Left renal cortex interstitium (tissue), 4 donors: Measurements from ENCODE around the gene GRM8. TPM values are rescaled to one million over a fixed set of nuclear protein-coding genes. Genes with fewer than 3 reads are reported as not detected.

ENCODE experiments used
- DNase-seq, 4 donors: peaks; one replicate each; pipeline ENCODE4 v3.0.0-alpha.2; 2013; ENCODE audit warnings: low read depth in 4 of 4, low spot score in 2 of 4, missing footprints in 1 of 4
- polyA plus RNA-seq, 4 donors: library from polyadenylated mRNA; unstranded; fragments of 120-200 nt; gene quantifications; one replicate each; pipeline ENCODE4 v1.2.1, GENCODE V29; 2013; ENCODE audit not compliant: insufficient read length in 4 of 4

The GRM8 gene
- polyA plus RNA-seq, 4 donors = 7.4 to 8.4 (median 7.7) TPM

DNA sequence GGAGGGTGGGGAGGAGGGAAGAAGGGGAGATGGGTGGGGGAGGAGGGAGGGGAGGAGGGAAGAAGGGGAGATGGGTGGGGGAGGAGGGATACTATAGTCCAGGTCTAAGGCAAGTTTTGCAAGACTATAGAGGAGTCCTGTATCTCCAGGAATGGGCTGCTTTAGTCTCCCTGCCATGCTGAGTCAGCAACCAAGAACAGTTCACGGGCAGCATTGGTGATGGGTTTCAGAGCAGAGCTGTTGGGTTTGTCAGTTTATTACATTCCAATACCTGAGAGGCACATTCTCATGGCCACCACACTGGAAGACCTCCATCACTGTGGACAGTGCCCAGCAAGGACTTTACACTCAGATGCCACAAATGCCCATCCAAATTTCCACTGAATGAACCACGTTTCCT lies 212.7 kb downstream of the GRM8 start:
- DNase-seq = no peak

- DNase-seq = no peak
These were observed 213.2 kb downstream of the GRM8 start for GRCh38 chr7:127039541-127039940.

DNA sequence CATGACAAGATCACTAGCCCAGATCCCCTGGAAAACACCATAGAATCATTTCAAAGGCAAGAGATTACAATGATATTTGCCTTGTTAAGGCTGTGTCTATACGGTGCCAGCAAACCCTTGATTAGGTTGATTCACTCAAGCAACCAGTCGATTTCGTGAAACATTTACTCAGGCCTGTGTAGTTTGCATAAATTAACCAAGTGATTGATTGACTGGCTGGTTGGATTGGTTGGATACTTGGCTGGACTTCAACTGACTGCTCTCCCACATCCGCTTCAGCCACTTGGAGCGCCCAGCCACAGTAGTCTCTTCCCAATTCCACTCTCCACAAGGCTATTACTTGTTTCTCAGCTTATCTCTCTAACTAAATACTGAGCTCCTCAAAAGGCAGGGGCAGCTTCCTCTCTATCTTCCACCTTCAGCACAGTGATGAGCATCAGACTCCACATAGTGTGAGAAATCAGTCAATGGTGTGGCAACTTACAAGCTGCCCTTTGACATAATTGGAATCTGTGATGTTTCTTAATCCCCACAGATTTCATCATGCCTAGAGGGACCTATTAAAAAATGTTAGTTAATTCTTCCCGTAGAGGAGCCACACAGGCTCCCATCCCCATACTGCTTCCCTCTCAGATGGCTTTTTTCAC lies 217.4 kb downstream of the GRM8 start:
- peak in 3 of 4 donors; percentile 5 to 38 (median 16) for DNase-seq

DNA sequence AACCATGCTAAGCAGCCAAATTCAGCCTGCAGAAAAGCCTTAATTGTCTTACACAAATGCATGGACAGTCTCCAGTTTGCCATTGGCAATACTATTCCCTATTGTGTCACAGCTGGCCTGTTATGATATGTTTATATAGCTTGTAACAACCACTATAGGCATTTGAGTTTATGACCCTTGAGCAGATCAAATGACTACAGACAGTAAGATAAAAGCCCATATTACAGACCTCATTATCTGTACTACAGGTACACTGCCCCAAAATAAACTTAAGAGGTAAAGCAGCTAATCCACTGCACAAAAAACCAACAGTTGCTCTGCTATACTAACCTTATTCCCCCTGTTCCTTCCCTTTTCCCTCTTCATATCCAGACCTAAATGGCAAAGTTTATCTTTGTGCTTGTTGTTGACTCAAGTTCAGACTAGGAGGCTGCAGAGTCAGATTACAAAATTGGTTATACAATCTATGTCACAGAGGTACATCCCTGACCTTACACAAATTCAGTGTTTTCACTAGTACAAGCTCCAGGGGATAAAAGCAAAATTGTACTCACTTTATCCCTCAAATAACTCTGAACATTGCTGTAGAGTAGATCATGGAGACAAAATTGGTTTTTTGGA lies 218.4 kb downstream of the GRM8 start:
- DNase-seq = no peak

DNA sequence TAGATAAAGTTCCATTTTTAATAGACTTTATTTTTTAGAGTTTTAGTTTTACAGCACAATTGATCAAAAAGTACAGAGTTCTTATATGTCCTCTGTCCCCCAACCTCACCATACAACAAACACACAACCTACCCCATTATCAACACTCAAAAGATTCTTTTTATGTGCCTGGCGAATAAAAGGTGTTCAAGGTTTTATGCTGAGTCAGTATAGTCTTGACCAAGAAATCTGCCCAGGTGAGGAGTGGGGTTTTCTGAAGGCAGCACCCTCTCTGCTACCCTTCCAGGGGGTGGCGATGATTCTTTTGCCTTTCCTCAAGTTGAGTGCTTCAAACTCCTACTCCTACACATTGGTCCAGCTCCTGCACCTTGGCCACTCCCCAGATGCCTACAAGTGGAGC lies 222.9 kb downstream of the GRM8 start:
- no peak for DNase-seq

DNA sequence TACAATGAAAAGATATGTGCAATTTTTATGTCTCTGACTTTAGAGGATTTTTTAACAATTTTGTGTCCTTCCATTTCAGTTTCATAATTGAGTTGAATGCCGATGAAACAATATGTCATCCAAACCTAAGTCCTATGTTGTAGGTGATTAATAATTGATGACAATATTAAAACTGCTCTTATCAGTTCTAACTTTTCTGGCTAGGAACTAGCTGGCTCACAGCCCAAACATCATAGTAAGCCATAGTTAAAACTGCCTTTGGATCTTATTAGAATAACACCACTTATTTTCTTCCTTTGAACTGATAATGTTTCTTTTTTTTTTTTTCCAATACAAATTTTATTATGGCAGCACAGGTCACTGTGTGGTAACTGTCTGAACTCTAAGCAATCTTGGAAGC lies 230.9 kb downstream of the GRM8 start:
- no peak for DNase-seq

DNA sequence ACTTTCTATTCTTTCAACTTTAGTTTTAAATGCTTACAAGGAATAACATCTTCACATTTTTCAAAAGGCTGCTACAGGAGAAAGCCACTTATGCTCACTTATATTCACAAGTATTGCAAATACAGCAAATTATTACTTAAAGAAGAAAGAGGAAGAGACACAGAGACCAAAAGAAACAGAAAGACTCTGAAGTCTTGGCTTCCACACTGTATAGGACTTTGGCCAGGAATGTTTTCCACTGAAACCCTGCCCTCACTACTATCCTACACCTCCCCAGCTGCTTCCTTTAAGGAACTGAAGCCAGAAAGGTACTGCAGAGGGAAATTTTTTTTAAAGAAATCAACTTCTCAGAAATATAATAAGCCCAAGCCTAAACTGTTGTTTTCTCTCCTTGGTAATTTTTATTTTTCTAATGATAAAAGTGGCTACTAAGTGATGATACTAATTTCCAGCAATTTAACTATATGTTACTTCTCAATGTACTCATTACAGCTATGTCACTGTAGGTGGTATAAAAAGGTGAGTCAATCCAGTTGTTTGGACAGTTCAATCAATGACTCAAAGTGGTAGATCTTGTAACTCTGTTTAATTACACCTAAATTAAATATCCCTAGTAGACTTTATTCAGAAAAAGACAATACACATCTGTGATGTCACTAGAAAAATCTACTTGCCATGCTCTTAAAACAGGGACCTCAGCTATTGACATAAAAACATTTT lies 231.6 kb downstream of the GRM8 start:
- DNase-seq = no peak

- DNase-seq = no peak
These were observed 233.9 kb downstream of the GRM8 start for GRCh38 chr7:127018889-127019288.

DNA sequence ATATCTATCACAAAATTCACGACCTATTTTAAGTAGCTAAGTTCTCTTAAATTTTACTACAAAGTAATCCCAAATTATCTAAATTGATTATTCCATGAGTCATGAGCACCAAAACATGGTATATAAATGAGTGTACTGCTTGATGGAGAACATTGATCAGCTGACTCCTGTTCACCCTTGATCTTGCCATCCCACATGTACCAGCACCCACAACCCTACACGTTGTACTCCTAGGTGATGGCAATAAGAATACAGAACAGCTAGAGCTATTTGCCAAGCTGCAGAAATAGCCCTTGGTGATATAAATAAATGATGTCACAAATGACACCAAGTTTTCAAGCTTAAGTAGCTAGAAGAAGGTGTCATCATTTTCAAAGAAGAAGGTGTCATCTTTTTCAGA lies 235.5 kb downstream of the GRM8 start:
- no peak for DNase-seq

DNA sequence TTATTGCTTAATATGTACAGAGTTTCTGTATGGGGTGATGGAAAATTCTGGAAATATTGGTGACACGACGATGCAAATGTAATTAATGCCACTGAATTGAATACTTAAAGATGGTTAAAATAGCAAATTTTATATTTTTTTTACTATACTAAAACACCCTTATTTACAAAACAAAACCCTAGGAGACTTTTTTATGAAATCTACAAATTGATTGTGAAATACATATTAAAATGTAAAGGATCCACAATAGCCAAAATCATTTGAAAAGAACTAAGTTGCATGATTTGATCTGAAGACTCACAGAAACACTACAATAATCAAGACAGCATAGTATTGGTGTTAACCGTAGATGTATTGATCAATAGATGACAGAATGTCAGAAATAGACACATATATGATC lies 252.0 kb downstream of the GRM8 start:
- DNase-seq = no peak

DNA sequence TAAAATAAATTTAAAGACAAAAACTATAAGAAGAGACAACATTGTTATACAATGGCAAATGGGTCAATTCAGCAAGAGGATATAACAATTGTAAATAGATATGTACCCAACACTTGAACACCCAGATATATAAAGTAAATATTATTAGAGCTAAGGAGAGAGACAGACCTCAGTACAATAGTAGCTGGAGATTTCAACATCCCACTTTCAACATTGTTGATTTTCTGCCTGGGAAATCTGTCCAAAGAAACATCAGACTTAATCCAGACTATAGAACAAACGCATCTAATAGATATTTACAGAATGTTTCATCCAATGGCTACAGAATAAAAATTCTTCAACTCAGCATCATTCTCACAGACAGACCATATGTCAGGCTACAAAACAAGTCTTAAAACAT lies 256.1 kb downstream of the GRM8 start:
- no peak for DNase-seq

- no peak for DNase-seq
These were observed 259.0 kb downstream of the GRM8 start for GRCh38 chr7:126993626-126994213.

DNA sequence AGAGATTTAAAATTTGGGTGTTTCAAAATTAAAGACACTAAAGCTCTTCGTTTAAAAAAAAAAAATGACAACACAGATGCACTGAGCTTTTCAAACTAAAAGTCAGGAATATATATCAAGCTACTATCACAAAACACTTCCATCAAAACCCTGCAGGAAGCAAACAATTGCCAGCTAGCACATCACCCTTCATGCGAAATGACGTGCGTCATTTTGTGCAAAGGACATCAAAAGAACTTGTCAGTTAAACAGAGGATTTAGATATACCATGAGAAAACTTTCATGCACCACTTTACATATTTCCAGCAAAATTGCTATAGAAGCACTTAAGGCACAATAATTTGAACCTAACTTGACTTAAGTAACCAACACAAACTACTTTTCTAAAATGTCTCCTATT lies 264.7 kb downstream of the GRM8 start:
- DNase-seq = no peak

DNA sequence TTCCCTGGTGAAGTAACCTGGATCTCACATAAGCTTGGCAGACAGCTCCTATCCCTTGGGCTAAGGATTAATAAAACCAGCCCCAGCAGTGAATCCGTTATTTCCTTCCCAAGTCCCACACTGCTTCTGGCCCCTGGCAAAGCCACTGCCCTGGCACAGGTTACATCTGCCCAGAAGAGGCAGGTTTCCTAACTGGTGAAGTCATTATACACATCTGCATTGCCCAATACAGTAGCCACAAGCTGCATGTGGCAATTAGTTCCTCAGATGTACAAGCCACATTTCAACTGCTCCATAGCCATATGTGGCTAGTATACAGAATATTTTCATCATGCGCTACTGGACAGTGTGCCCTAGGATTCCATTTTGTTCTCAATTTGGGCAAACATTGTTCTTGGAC lies 273.0 kb downstream of the GRM8 start:
- DNase-seq = no peak

GRCh38 chr7:126978865-126979264 lies 273.9 kb downstream of the GRM8 start:
- DNase-seq = no peak

DNA sequence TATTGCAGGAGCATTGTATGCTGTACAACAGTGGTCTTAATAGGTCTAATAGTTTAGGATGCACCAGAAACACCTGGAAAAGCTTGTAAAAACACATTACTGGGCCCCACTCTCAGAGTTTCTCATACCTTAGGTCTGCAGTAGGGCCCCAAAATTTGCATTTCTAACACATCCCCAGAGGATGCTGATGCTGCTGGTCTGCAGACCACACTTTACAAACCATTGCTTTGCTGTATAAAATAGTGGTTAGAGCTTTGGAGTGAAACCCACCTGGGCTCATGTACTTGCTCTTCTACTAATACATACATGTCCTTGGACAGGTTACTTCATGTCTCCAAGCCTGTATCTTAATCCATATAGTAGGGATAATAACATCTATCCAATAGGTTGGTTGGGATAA lies 279.7 kb downstream of the GRM8 start:
- DNase-seq = no peak

GRCh38 chr7:126972571-126972970 lies 280.2 kb downstream of the GRM8 start:
- no peak for DNase-seq

DNA sequence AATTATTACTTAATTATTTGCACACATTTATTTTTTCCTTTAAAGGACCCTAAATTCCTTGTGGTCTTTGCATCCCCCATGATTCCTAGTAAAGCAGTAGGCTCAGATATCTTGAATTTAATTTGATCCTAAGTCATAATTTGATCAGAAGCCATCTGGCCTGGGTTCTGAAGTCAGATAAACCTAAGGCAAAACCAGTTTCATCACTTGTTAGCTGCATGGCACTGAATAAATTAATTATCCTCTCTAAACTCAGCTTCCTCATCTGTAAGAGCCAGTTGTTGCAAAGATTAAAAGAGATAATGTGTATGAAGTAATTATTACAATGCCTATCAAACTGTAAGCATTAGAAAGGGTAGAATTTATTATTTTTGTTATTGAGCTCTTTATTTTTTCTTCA lies 293.1 kb downstream of the GRM8 start:
- DNase-seq = no peak

GRCh38 chr7:126958367-126958766 lies 294.4 kb downstream of the GRM8 start:
- DNase-seq = no peak

GRCh38 chr7:126957443-126957842 lies 295.3 kb downstream of the GRM8 start:
- DNase-seq = no peak

- no peak for DNase-seq
These were observed 299.3 kb downstream of the GRM8 start for GRCh38 chr7:126953461-126953860.

DNA sequence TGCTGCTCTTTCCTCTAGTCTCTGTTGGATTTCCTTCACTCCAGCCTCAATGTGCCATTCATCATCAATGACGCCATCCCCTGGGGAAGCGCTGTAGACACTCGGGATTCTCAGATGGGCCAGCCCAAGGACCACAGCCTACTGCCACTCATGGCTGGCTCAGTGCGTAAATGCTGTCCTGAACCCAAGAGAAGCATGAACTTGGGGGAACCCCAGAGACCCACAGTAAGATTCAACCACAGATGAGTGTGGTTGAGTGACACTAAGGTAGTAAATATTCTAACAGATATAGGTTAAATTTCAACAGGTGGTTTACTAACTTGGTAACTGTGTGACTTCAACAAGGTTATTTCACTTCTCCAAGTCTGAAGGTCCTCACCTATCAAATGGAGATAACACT lies 304.1 kb downstream of the GRM8 start:
- no peak for DNase-seq
